ENCODE measurements around the gene RBM47. TPM values are rescaled to one million over a fixed set of nuclear protein-coding genes. Genes with fewer than 3 reads are reported as not detected.
"Not testable (repeated sequence)": the region's sequence is repeated elsewhere in the genome, so short reads cannot be mapped to it uniquely, and the experiment has no call there.

Gene RBM47
- polyA plus RNA-seq, 4 donors: 86.9 to 98.8 (median 93.0) TPM

- no peak for DNase-seq (ENCODE audit: low read depth in 4 of 4, low spot score in 3 of 4)
These were observed 171.0 kb downstream of the RBM47 start for GRCh38 chr4:40458683-40459082.

- DNase-seq (ENCODE audit: low read depth in 4 of 4, low spot score in 3 of 4): no peak
These were observed 171.6 kb downstream of the RBM47 start for GRCh38 chr4:40458109-40458508.

DNA sequence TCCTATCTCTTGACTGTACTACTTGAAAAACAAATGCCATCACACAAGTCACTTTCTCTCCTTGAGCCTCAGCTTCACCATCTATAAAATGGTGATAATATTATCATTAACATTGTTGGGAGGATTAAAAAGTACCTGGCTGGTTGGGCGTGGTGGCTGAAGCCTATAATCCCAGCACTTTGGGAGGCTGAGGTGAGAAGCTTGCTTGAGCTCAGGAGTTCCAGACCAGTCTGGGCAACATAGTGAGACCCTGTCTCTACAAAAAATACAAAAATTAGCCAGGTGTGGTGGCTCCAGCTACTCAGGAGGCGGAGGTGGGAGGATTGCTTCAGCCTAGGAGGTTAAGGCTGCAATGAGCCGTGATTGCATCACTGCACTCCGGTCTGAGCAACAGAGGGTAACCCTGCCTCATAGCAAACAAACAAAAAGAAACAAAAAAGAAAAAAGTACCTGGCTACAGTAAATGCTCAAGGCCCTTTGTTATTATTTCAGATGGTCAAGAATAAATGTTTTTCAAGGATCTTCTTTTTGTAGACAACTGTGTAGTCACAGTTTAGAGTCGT lies 174.2 kb downstream of the RBM47 start:
- no peak for DNase-seq (ENCODE audit: low read depth in 4 of 4, low spot score in 3 of 4)

- no peak for DNase-seq (ENCODE audit: low read depth in 4 of 4, low spot score in 3 of 4)
These were observed 174.8 kb downstream of the RBM47 start for GRCh38 chr4:40454816-40455215.

GRCh38 chr4:40453912-40454311 lies 175.8 kb downstream of the RBM47 start:
- DNase-seq (ENCODE audit: low read depth in 4 of 4, low spot score in 3 of 4): no peak

DNA sequence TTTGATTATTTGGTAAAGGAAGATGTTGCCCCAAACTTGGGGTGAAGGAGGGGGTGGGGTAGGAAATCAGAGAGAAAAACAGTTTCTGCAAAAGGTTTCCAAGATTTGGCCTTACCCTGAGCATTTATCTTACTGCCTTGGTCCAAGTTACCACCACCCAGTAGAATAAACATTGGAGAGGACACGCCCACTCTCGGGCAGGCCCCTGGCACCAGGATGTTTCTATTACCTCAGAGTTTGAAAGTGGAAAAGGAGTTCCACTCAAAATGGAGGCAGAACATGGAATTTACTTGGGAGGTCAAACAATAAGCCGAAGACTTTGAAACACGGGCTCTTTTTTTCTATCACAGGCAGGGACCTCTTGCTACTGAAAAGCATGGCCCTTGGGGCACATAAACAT lies 180.8 kb downstream of the RBM47 start:
- DNase-seq (ENCODE audit: low read depth in 4 of 4, low spot score in 3 of 4): no peak

DNA sequence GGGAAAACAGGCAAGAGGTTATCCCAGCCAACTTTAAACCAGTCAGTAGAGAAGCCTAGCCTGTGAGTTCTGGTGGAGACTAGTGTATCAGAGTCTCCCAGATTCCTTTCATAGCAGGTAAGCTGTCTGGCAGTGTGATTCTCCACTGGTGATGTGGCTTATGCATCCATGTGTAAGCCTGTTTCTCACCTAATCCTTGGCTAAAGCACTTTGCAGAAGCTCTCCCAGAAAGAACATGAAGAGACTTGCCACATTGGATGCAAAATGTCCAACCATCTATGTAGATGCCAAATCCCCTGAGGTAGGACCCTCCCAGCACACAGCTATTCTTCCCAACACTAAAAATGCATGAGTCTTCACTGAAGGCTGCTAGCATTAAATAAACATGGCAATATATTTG lies 182.8 kb downstream of the RBM47 start:
- DNase-seq (ENCODE audit: low read depth in 4 of 4, low spot score in 3 of 4): no peak

GRCh38 chr4:40446261-40446750 lies 183.4 kb downstream of the RBM47 start:
- not testable (repeated sequence) for DNase-seq (ENCODE audit: low read depth in 4 of 4, low spot score in 3 of 4)

- no peak for DNase-seq (ENCODE audit: low read depth in 4 of 4, low spot score in 3 of 4)
These were observed 184.0 kb downstream of the RBM47 start for GRCh38 chr4:40445671-40446070.

- DNase-seq (ENCODE audit: low read depth in 4 of 4, low spot score in 3 of 4): no peak
These were observed 188.2 kb downstream of the RBM47 start for GRCh38 chr4:40441430-40441829.

GRCh38 chr4:40439519-40439918 lies 190.1 kb downstream of the RBM47 start:
- DNase-seq (ENCODE audit: low read depth in 4 of 4, low spot score in 3 of 4): no peak

GRCh38 chr4:40438384-40439026 lies 191.2 kb downstream of the RBM47 start:
- no peak for DNase-seq (ENCODE audit: low read depth in 4 of 4, low spot score in 3 of 4)

DNA sequence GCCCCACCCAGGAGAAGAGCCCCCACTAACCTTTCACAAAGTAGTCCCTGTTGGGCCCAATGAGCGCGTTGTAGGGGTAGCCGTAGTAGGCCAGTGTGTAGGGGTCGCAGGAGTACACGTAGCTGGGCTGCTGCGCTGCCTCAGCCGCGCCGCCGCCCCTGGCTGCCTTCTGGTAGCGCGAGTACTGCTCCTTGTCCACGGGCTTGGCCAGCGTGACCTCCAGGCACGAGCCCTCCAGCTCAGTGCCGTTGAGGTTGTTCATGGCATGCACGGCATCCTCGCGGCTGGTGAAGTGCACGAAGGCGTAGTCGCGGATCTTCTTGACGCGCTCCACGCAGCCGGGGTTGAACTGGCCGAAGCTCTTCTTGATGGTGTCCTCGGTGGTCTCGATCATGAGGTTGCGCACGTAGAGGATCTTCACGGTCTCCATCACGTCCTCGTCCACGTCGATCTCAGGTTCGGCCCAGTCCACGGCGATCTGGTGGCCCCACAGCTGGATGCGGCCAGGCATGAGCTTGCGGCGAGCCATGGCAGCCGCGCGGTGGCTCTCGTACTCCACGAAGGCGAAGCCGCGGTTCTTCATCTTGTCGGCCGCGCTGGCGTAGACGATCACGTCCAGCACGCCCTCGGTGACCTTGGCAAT lies 191.8 kb downstream of the RBM47 start:
- no peak for DNase-seq (ENCODE audit: low read depth in 4 of 4, low spot score in 3 of 4)

GRCh38 chr4:40435306-40435705 lies 194.4 kb downstream of the RBM47 start:
- DNase-seq (ENCODE audit: low read depth in 4 of 4, low spot score in 3 of 4): not testable (repeated sequence)

- peak in 1 of 4 donors; percentile 20 for DNase-seq (ENCODE audit: low read depth in 4 of 4, low spot score in 3 of 4)
These were observed 195.5 kb downstream of the RBM47 start for GRCh38 chr4:40434126-40434687.

DNA sequence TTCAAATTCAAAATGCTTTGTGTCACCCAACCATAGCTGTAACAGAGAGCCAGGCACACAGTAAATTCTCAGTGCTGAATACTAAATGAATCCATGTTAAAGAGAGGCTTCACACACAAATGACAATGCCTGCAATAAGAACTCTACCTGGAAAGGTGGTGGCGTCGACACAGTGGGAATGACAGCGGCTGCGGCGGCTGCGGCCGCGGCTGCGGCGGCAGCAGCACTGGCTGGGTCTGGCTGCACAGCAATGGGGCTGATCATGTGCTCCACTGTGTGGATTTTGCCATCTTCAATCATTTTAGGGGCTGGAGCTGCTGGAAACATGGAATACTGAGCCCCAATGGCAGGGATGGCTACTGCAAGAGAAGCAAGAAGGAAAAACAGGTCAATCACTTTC lies 197.2 kb downstream of the RBM47 start:
- DNase-seq (ENCODE audit: low read depth in 4 of 4, low spot score in 3 of 4): no peak

DNA sequence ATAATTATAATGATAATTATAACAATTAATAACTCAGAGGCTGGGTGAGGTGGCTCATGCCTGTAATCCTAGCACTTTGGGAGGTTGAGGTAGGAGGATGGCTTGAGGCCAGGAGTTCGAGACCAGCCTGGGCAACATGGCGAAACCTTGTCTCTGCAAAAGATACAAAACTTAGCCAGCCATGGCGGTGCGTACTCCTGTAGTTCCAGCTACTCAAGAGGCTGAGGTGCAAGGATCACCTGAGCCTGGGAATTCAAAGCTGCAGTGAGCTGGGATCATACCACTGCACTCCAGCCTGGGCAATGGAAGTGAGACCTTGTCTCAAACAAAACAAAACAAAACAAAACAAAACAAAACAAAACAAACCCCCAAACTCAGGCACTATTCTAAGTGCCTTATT lies 201.8 kb downstream of the RBM47 start:
- DNase-seq (ENCODE audit: low read depth in 4 of 4, low spot score in 3 of 4): not testable (repeated sequence)

DNA sequence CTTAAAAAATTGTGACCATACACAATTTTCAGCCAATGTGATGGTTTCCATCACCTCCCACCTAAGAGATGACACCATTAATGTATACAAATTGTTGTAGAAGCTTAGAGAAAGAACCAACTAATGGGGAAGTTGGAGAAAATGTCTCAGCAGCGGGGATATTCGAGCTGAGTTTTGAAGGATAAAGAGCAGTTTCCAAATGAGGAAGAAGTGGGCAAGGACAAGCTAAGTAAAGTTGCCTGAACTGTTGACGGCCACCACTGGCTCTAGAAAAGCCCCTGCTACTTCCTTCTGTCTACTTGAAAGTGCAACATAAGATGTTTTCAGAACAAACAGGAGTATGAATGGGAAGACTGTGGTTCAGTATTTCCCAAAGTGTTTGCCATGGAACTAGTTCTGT lies 202.5 kb downstream of the RBM47 start:
- DNase-seq (ENCODE audit: low read depth in 4 of 4, low spot score in 3 of 4): no peak

DNA sequence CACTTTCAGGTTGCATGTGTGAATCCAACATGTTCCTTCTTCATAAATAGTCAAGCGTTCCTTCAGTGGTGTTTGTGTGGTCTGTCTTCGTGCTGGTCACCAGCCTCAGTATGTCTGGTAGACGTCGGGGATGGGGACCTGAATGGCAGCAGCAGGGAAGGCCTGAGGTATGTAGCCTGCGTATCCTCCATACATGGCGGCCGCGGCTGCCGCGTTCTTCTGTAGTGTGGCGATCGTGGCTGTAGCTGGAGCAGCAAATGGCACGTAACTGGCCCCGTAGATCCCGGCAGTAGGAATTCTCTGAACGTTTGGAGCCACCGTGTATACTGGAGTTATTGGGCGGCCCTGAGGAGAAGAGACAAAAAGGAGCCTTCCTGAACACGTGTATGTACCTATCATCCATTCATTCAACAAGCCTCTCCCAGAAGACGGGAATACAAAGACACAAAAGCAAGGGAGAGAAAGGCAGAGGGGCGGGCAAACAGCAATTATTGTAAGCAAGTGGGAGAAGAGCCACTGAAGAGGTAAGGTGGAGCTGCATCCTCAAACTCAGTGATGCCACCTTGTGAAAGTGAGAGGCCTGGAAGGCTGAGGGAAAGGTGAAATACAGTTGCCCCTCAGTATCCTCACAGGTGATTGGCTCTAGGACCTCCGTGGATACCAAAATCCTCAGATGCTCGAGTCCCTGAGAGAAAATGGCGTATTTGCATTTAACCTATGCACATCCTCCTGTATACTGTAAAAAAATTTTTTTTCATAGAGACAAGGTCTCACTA lies 203.7 kb downstream of the RBM47 start:
- DNase-seq (ENCODE audit: low read depth in 4 of 4, low spot score in 3 of 4): no peak

GRCh38 chr4:40423735-40424134 lies 205.9 kb downstream of the RBM47 start:
- no peak for DNase-seq (ENCODE audit: low read depth in 4 of 4, low spot score in 3 of 4)

Data from right renal pelvis (tissue), 4 donors.